AG10803 (cell line): ENCODE data around the gene KNOP1.
"Not testable (repeated sequence)": the region's sequence is repeated elsewhere in the genome, so short reads cannot be mapped to it uniquely, and the experiment has no call there.

Source experiments
- DNase-seq: peaks from one replicate; pipeline ENCODE4 v3.0.0; 2010; ENCODE audit warnings: low read depth
- H3K4me3 ChIP-seq: 2 replicates; pipeline ENCODE4 v1.5.1; 2011; ENCODE audit warnings: mild to moderate bottlenecking, low read length, control low read depth
- CTCF ChIP-seq: conservative IDR thresholded peaks from 2 replicates; pipeline ENCODE4 v1.5.1; 2011; ENCODE audit warnings: mild to moderate bottlenecking, low read length, control low read depth, inconsistent platforms

KNOP1 gene

GRCh38 chr16:19680881-19681340, 37.1 kb downstream of the KNOP1 start:
- no peak overlapping the region for H3K4me3 ChIP-seq
- no peak for DNase-seq
- no peak for TF ChIP-seq CTCF

DNA sequence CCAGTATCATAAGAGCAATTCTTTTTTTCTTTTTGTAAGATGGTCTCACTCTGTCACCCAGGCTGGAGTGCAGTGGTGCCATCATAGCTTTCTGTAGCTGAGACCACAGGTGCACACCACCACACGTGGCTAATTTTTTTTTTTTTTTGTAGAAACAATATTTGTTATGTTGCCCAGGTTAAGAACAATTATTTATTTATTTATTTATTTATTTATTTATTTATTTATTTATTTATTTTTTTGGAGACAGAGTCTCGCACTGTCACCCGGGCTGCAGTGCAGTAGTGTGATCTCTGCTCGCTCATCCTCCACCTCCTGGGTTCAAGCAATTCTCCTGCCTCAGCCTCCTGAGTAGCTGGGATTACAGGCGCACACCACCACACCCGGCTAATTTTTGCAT, 38.7 kb downstream of the KNOP1 start:
- H3K4me3 ChIP-seq, DNase-seq: not testable (repeated sequence)

- no peak overlapping the region for H3K4me3 ChIP-seq
- DNase-seq = peak; percentile 46
- no peak for TF ChIP-seq CTCF
These were observed 39.2 kb downstream of the KNOP1 start for GRCh38 chr16:19678804-19679203.

DNA sequence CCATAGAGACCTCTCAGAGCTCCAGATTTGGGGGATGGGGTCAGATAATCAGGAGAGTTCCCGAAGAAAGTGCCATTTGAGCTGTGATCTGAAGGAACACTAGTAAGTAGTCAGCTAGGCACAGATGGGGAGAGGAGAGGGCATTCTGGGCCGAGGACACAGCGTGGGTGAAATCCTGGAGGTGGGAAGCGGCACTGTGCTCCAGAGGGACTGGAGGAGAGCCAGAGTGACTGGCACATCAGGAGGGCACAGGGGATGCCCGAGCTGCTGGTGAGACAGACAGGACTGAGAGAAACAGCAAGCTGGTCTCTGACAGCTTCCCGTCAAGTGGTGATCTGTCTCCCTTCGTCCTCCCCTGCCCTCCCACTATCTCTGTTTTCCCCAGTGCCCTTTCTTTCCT, 40.6 kb downstream of the KNOP1 start:
- H3K4me3 ChIP-seq = no peak overlapping the region
- no peak for TF ChIP-seq CTCF

DNA sequence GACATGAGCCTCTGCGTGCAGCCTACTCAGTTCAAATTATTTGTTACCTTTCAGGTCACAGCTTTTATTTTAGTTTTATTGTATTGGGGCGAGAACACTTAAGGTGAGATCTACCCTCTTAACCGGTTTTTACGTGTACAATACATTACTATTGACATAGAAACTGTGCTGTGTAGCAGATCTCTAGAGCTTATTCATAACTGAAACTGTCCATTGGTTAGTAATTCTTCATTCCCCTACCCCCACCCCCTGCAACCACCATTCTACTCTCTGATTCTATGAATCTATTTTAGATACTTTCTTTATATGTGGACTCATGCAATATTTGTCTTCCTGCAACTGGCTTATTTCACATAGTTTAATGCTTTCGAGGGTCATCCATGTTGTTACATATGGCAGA, 43.5 kb downstream of the KNOP1 start:
- DNase-seq = no peak
- no peak overlapping the region for H3K4me3 ChIP-seq
- no peak for TF ChIP-seq CTCF

More for the DNA sequence above, 40.6 kb downstream of the KNOP1 start:
- DNase-seq = no peak

GRCh38 chr16:19672378-19672777, 45.6 kb downstream of the KNOP1 start:
- no peak for TF ChIP-seq CTCF

DNA sequence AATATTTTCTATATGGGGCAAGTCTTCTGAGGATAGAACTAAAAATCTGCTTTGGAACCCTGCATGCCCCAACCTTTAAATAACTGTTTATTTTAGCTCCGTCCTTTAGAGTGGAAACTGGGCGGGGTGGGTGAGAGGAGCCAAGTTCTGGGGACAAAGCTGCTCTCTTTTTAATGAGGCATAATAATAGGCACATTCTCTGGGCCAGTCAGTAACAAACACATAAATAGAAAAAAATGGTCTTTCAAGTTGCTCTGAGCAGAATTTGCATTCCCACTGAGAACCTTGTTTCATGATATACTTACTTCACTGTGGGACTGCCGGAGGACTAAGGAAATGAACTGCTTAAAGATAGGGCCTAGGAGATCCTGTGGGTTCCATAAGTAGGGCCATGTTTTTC, 51.5 kb downstream of the KNOP1 start:
- DNase-seq = no peak
- TF ChIP-seq CTCF = no peak
- no peak overlapping the region for H3K4me3 ChIP-seq

More at GRCh38 chr16:19672378-19672777, 45.6 kb downstream of the KNOP1 start:
- DNase-seq = no peak
- no peak overlapping the region for H3K4me3 ChIP-seq

GRCh38 chr16:19665313-19665712, 52.7 kb downstream of the KNOP1 start:
- not testable (repeated sequence) for H3K4me3 ChIP-seq, DNase-seq
